Natural killer cell (primary cell): Measurements from ENCODE around the gene ZBTB22. TPM values are rescaled to one million over a fixed set of nuclear protein-coding genes. Genes with fewer than 3 reads are reported as not detected.
A peak's percentile ranks its signal among the peaks of the same experiment; 100 is the strongest.
"Not testable (repeated sequence)": the region's sequence is repeated elsewhere in the genome, so short reads cannot be mapped to it uniquely, and the experiment has no call there.

Experiments used
- ATAC-seq, 3 donors: fragments of 150-1000 bp in 2 of 3; fragments of 200-7000 bp in 1 of 3; cut with Tn5 transposase; 1 replicate in 1 of 3; 2 replicates in 2 of 3; pipeline ENCODE4 v1.10.0; 2021; ENCODE audit warnings: mild to moderate bottlenecking in 2 of 3, moderate library complexity in 2 of 3
- DNase-seq, 2 donors: peaks; one replicate each; pipeline versions ENCODE4 v3.0.0 to v3.0.0-alpha.2; 2013 to 2021; ENCODE audit warnings: mixed read lengths in 1 of 2
- H3K27ac ChIP-seq: one replicate; pipeline ENCODE4 v1.5.1; 2013; ENCODE audit warnings: mild to moderate bottlenecking, low read length
- H3K27me3 ChIP-seq: one replicate; pipeline ENCODE4 v1.6.1; 2013; ENCODE audit warnings: low read length; ENCODE audit not compliant: control insufficient read depth, insufficient read depth
- H3K36me3 ChIP-seq: one replicate; pipeline ENCODE4 v1.6.1; 2013; ENCODE audit warnings: low read length; ENCODE audit not compliant: control insufficient read depth, insufficient read depth
- H3K4me1 ChIP-seq: one replicate; pipeline ENCODE4 v1.6.1; 2013; ENCODE audit warnings: low read length; ENCODE audit not compliant: control insufficient read depth, insufficient read depth
- H3K4me3 ChIP-seq: one replicate; pipeline ENCODE4 v1.5.1; 2013; ENCODE audit warnings: low read length
- H3K9me3 ChIP-seq: one replicate; pipeline ENCODE4 v1.6.1; 2013; ENCODE audit warnings: low read length; ENCODE audit not compliant: control insufficient read depth, insufficient read depth
- H3K27ac Mint-ChIP-seq, 2 donors: one replicate each; pipeline ENCODE4 v1.8.0; 2022; ENCODE audit warnings: mild to moderate bottlenecking in 2 of 2, mixed read lengths in 2 of 2, moderate library complexity in 1 of 2
- H3K27me3 Mint-ChIP-seq, 2 donors: one replicate each; pipeline ENCODE4 v1.8.0; 2022; ENCODE audit warnings: low read depth in 2 of 2, mixed read lengths in 2 of 2
- H3K36me3 Mint-ChIP-seq: one replicate; pipeline ENCODE4 v1.8.0; 2022; ENCODE audit warnings: mixed read lengths
- H3K4me1 Mint-ChIP-seq, 2 donors: one replicate each; pipeline ENCODE4 v1.8.0; 2022; ENCODE audit warnings: mixed read lengths in 2 of 2
- H3K4me3 Mint-ChIP-seq: one replicate; pipeline ENCODE4 v1.8.0; 2022; ENCODE audit warnings: mild to moderate bottlenecking, moderate library complexity, mixed read lengths
- H3K9me3 Mint-ChIP-seq, 2 donors: one replicate each; pipeline ENCODE4 v1.8.0; 2022; ENCODE audit warnings: mixed read lengths in 2 of 2
- WGBS: methylation state at CpG from one replicate; pipeline ENCODE4 v1.1.7; 2013; ENCODE audit warnings: missing lambda C conversion rate; ENCODE audit not compliant: insufficient coverage; 5-methylcytosine and 5-hydroxymethylcytosine counted together
- intact Hi-C: fragments of 100-400 bp; cut with micrococcal nuclease; formaldehyde crosslinking; loops from one replicate; pipeline ENCODE4 v1.14.2; 2022
- total RNA-seq, 4 donors: library from RNA; stranded (reverse); fragments of 120-200 nt in 1 of 4; gene quantifications; one replicate each; pipeline versions ENCODE4 v1.2.3 to v1.2.4, GENCODE V29; 2013 to 2022
- TF ChIP-seq, protein P1 (sequence below): fragments of 200-600 bp; IDR thresholded peaks from one replicate; pipeline ENCODE4 v1.8.0; 2022; ENCODE audit warnings: antibody characterized with exemption

The ZBTB22 gene, protein sequence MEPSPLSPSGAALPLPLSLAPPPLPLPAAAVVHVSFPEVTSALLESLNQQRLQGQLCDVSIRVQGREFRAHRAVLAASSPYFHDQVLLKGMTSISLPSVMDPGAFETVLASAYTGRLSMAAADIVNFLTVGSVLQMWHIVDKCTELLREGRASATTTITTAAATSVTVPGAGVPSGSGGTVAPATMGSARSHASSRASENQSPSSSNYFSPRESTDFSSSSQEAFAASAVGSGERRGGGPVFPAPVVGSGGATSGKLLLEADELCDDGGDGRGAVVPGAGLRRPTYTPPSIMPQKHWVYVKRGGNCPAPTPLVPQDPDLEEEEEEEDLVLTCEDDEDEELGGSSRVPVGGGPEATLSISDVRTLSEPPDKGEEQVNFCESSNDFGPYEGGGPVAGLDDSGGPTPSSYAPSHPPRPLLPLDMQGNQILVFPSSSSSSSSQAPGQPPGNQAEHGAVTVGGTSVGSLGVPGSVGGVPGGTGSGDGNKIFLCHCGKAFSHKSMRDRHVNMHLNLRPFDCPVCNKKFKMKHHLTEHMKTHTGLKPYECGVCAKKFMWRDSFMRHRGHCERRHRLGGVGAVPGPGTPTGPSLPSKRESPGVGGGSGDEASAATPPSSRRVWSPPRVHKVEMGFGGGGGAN
- 10 to 100 TPM; 20.4 to 34.0 (median 25.9) TPM for total RNA-seq
- total RNA-seq (2013), result 25.0 TPM

DNA sequence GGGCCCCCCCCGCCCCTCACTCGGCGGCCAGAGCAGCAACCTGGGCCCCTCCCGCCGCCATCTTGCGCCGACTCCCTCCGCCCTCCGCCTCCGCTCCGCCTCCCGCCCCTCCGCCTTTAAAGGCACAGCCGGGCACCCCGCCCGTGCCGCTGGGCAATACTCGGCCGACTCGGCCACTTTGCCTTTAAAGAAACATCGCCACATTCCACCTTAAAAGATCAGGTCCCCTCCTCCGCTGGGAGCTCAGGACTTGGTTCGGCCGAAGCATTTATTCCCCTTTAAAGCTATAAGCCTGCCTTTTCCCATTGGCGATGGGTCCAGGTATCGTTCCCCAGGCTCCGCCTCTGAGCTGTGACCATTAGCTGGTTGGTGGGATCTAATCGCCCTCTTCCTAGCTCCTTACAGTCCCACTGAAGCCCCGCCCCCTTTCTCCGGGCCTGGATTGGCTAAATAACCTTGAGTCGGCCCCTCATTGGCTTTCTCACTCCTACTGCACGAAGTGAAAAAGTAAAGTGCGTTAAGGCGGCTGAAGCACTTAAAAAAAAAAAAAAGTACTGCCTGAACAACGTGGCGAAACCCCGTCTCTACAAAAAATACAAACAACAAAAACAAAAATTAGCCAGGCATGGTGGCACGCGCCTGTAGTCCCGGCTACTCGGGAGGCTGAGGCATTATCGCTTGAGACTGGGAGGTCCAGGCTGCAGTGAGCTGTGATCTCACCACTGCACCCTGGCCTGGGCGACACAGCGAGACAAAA, at the start of gene ZBTB22:
TSS of gene ZBTB22 (minus strand) at position 76 of the 757 bp plus-strand sequence. CDS start 828 bp downstream, outside the sequence.
- H3K4me3 ChIP-seq, result peak within 1 kb of the TSS; percentile 65
- Mint-ChIP-seq H3K9me3 (no peaks in the 10 kb centered on the region), H3K36me3 (peaks cover 25% of the 10 kb centered on the region), H3K4me3 (peak within 1 kb of the TSS; percentile 97), H3K27me3 (no peaks in the 10 kb centered on the region), H3K27ac (peak within 1 kb of the TSS; percentile 98 to 99), H3K4me1 (peaks cover 57 to 93% of the 10 kb centered on the region in 2 donors)
- TF ChIP-seq, protein P1, sequence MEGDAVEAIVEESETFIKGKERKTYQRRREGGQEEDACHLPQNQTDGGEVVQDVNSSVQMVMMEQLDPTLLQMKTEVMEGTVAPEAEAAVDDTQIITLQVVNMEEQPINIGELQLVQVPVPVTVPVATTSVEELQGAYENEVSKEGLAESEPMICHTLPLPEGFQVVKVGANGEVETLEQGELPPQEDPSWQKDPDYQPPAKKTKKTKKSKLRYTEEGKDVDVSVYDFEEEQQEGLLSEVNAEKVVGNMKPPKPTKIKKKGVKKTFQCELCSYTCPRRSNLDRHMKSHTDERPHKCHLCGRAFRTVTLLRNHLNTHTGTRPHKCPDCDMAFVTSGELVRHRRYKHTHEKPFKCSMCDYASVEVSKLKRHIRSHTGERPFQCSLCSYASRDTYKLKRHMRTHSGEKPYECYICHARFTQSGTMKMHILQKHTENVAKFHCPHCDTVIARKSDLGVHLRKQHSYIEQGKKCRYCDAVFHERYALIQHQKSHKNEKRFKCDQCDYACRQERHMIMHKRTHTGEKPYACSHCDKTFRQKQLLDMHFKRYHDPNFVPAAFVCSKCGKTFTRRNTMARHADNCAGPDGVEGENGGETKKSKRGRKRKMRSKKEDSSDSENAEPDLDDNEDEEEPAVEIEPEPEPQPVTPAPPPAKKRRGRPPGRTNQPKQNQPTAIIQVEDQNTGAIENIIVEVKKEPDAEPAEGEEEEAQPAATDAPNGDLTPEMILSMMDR, result no peak
- intact Hi-C loops, result no loop called here
- H3K9me3 ChIP-seq, result no peaks in the 10 kb centered on the region
- H3K36me3 ChIP-seq, result peaks cover 38% of the 10 kb centered on the region
- peaks cover 75% of the 10 kb centered on the region for H3K4me1 ChIP-seq
- H3K27ac ChIP-seq, result peak within 1 kb of the TSS; percentile 84
- H3K27me3 ChIP-seq, result no peaks in the 10 kb centered on the region
- 1% methylated on average over 44 of the region's 44 CpGs for WGBS
- DNase-seq (peak; percentile 94 to 98), ATAC-seq (peak; percentile 59 to 80 (median 65))

DNA sequence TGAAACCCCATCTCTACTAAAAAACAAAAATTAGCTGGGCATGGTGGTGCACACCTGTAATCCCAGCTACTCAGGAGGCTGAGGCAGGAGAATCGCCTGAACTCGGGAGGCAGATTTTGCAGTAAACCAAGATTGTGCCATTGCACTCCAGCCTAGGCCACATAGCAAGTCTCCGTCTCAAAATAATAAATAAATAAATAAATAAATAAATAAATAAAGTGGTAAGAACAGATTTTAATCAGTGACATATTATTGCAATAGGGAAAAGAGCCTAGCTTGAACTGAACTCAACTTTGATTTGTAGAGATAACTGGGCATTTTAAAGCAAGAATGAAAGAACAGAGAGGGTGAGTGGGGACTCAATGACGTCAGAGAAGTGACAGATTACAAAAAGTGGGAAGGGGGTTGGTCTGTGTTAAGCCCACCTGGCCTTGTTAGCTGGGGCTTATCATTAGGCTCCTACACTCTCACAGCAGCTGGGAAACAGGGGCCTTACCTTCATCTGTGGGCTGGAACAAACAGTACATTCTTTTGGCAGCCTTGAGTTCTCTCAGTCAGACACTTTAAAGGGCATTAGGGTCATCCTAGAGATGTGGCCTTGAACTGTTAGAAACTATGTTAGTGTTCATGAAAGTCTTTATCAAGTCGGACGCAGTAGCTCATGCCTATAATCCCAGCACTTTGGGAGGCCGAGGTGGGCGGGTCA, 49.6 kb upstream of the ZBTB22 start:
- no peak overlapping the region for H3K4me3 Mint-ChIP-seq
- H3K36me3 Mint-ChIP-seq, result no peaks in the 10 kb centered on the region
- Histone ChIP-seq H3K9me3 (no peaks in the 10 kb centered on the region), H3K27me3 (no peaks in the 10 kb centered on the region), H3K4me1 (no peaks in the 10 kb centered on the region), H3K4me3 (no peak overlapping the region), H3K27ac (no peak overlapping the region), H3K36me3 (no peaks in the 10 kb centered on the region)
- no peak overlapping the region for H3K27ac Mint-ChIP-seq
- intact Hi-C loops, result no loop called here
- H3K9me3 Mint-ChIP-seq, result no peaks in the 10 kb centered on the region
- 62% methylated on average over 3 of the region's 8 CpGs for WGBS
- DNase-seq, result no peak
- no peaks in the 10 kb centered on the region for H3K27me3 Mint-ChIP-seq
- TF ChIP-seq, protein P1, result no peak
- H3K4me1 Mint-ChIP-seq, result no peaks in the 10 kb centered on the region
- ATAC-seq, result no peak

DNA sequence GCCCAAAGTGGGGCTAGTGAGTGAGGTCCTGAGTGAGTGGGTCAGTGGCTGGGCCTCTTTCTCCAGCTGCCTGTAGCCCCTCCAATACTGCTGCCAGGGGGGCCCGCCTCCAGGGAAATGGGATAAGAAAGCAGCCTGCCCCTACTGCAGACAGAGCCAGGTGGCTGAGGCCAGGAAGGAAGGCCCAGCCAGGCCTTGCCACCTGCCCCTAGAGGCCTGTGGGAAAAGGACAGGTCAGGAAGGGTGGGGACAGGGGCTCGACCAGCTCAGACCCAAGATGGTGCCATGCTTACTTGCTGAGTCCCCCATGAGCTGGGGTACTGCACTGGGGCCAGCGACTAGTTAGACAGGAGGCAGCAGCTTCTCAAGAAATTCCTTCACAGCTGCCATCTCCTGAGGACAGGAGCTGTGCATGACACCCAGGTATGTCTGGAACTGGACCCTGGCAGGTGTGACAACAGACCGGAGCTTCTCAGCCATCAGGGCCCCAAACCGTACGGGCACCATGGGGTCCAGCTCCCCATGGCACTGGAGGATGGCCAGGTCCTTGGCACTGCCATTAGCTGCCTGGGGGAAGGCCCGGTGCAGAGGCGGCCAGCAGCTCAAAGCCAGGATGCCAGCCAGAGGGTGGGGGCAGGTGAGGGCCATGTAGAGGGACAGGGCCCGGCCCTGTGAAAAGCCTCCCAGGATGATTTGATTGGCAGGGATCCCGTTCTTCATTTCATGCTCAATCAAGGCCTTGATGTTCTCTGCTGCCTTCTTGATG, 47.8 kb upstream of the ZBTB22 start:
- DNase-seq, H3K9me3 ChIP-seq, H3K36me3 ChIP-seq, ATAC-seq, H3K9me3 Mint-ChIP-seq, H3K27me3 Mint-ChIP-seq, H3K36me3 Mint-ChIP-seq, H3K4me3 ChIP-seq, H3K27ac ChIP-seq, H3K4me1 ChIP-seq, H3K27me3 ChIP-seq, intact Hi-C loops, H3K4me1 Mint-ChIP-seq, H3K4me3 Mint-ChIP-seq, H3K27ac Mint-ChIP-seq: not testable (repeated sequence)
- 93% methylated on average over 10 of the region's 10 CpGs for WGBS

DNA sequence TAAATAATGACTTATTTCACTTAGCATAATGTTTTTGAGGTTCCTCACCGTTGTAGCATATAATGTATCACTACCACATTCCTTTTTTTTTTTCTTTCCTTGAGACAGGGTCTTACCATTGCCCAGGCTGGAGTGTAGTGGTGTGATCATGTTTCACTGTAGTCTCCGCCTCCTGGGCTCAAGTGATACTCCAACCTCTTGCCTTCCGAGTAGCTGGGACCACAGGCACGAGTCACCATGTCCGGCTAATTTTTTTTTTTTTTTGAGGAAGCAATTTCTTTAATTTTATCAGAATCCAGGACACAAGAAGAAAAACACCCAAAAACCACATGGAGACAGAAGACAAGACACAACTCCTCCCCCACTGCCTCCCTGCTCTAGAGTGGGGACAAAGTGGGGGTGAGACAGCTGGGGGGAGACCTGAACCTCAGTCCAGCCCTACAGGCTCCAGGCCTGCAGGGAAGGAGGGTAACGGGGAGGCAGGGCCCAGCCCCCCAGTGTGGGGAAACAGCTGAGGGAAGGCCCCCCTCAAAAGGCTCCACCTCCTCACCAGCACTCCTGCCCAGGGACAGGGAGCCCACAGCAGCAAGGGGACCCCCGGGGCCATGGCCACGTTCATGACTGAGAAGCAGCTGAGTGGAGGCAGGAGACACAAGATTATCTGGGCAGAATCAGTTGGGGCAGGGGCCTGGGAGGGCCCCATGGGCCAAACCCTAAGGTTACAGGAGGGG, 47.1 kb upstream of the ZBTB22 start:
- H3K27ac ChIP-seq, ATAC-seq, H3K4me1 Mint-ChIP-seq, H3K4me1 ChIP-seq, H3K27me3 ChIP-seq, H3K9me3 Mint-ChIP-seq, H3K9me3 ChIP-seq, H3K4me3 Mint-ChIP-seq, H3K4me3 ChIP-seq, H3K27me3 Mint-ChIP-seq, intact Hi-C loops, H3K36me3 ChIP-seq, H3K27ac Mint-ChIP-seq, H3K36me3 Mint-ChIP-seq, DNase-seq: not testable (repeated sequence)
- 41% methylated on average over 6 of the region's 8 CpGs for WGBS

DNA sequence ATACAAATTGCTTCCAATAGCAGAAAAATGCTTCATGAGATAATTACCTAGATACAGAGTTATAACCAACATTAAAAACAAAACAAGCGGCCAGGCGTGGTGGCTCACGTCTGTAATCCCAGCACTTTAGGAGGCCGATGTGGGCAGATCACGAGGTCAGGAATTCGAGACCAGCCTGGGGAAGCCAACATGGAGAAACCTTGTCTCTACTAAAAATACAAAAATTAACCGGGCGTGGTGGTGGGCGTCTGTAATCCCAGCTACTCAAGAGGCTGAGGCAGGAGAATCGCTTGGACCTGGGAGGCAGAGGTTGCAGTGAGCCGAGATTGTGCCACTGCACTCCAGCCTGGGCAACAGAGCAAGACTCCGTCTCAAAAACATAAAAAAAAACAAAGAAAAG, 45.9 kb upstream of the ZBTB22 start:
- H3K4me3 Mint-ChIP-seq, H3K36me3 Mint-ChIP-seq, H3K9me3 ChIP-seq, H3K4me1 ChIP-seq, H3K27me3 Mint-ChIP-seq, H3K27ac Mint-ChIP-seq, ATAC-seq, DNase-seq, H3K9me3 Mint-ChIP-seq, H3K36me3 ChIP-seq, H3K4me1 Mint-ChIP-seq, H3K27me3 ChIP-seq, H3K4me3 ChIP-seq, H3K27ac ChIP-seq, intact Hi-C loops: not testable (repeated sequence)
- 90% methylated on average over 10 of the region's 12 CpGs for WGBS
